ENCODE data around the gene KLHL33. TPM values are rescaled to one million over a fixed set of nuclear protein-coding genes. Genes with fewer than 3 reads are reported as not detected.

KLHL33 gene, protein sequence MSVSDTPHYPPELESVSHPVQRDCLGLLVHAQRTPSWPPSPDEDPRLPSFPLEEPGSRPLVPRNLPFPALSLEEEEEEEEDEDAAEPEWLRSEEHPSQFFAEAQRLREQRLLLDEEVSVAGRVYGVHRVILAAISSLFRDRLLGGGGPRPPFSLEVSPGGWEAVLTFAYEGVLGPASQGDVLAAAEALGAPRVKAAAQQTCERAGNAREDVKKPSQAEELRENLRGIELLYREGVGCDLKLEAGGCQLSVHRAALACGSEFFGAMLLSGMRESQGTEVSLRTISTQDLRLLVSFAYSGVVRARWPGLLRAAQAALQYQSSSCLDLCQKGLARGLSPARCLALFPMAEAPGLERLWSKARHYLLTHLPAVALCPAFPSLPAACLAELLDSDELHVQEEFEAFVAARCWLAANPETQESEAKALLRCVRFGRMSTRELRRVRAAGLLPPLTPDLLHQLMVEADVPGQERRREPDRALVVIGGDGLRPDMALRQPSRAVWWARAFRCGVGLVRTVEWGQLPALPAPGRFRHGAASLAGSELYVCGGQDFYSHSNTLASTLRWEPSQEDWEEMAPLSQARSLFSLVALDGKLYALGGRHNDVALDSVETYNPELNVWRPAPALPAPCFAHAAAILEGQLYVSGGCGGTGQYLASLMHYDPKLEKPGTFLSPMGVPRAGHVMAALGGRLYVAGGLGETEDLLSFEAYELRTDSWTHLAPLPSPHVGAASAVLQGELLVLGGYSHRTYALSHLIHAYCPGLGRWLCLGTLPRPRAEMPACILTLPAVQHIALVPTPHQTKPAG
- 0.28 TPM in 1 of 2 replicates, not detected in the other for total RNA-seq (2014; rRNA removed; shearing (Covaris generic))

DNA sequence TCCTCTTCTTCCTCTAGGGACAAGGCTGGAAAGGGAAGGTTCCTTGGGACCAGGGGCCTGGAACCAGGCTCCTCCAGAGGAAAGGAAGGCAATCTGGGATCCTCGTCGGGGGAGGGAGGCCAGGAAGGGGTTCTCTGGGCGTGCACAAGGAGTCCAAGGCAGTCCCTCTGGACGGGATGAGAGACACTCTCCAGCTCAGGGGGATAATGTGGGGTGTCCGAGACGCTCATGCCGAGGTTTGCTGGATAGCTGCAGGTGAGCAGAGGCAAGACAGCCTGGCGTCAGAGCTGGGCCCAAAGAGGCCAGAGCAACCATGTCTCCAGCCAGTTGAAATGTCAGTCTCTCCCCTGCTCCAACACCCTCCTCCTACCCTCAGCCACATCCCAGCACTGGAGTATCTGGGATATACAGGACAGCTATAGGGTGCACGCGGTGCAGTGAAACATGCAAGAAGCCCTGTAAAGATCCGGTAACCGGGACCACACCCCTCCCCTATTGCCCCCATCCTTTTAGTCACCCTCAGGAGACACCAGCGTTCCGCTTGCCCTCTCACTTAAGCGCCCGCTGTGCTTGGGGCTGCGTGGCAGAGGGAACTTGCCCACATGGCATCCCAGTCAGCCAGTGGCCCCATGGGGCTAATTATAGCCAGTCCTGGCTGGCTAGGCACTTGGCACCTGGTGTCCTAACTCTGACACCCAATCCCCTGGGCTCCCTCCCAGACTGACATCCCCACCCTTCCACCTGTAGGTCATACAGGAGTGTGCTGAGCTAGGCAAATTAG is at the start of gene KLHL33:
Gene KLHL33, minus strand, starts transcription at position 585 of the 781 bp plus-strand sequence. Its CDS starts 355 bp downstream, at position 230.
- Histone ChIP-seq H3K27me3 (ENCODE audit: control insufficient read depth, insufficient read depth, low read length) (no peaks in the 10 kb centered on the region; the same call in 1 of the 2 replicates), H3K4me3 (ENCODE audit: insufficient read depth, low read depth, low read length) (peak within 1 kb of the TSS; percentile 17; the same call in 1 of the 2 replicates), H3K36me3 (replicated peaks; ENCODE audit: control insufficient read depth, insufficient read depth, low read length) (no peaks in the 10 kb centered on the region)
- DNase-seq: no peak

DNA sequence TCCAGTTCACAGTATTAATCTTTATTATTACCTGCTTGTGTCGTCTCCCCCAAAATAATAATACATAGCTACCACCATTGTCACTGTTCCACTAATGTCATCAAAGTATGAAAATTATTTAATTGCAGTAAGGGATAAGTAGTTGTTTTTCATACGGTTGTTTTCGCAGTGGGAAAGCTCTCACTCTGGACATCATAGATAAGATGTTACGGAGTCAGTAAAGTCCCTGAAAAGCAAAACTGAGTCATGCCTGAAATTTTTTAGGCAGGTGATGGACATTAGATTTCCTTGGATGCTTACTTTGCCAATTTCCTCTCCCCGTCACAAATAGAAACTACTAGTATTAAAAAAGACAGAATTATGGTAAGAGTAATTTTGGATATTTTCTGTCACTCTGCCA is 46.4 kb upstream of the KLHL33 start:
- no peak for DNase-seq
- H3K27me3 ChIP-seq (ENCODE audit: control insufficient read depth, insufficient read depth, low read length): no peaks in the 10 kb centered on the region
- H3K36me3 ChIP-seq (replicated peaks; ENCODE audit: control insufficient read depth, insufficient read depth, low read length): peaks cover 4% of the 10 kb centered on the region
- no peak overlapping the region for H3K4me3 ChIP-seq (ENCODE audit: insufficient read depth, low read depth, low read length)

DNA sequence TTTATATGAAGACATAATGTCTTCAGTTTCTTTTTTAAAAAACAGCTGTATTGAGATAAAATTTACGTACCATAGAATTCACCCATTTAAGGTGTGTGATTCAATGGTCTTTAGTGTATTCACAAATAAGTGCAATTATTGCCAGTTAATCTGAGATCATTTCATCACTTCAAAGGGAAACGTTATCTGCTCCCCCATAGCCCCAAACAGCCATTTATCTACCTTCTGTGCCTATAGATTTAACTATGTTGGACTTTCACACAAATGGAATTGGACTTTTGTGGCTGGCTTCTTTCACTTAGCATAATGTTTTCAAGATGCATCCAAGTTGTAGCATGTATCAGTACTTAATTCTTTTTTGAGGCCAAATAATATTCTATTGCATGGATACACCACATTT is 42.9 kb upstream of the KLHL33 start:
- DNase-seq: no peak
- H3K36me3 ChIP-seq (replicated peaks; ENCODE audit: control insufficient read depth, insufficient read depth, low read length): peaks cover 24% of the 10 kb centered on the region

DNA sequence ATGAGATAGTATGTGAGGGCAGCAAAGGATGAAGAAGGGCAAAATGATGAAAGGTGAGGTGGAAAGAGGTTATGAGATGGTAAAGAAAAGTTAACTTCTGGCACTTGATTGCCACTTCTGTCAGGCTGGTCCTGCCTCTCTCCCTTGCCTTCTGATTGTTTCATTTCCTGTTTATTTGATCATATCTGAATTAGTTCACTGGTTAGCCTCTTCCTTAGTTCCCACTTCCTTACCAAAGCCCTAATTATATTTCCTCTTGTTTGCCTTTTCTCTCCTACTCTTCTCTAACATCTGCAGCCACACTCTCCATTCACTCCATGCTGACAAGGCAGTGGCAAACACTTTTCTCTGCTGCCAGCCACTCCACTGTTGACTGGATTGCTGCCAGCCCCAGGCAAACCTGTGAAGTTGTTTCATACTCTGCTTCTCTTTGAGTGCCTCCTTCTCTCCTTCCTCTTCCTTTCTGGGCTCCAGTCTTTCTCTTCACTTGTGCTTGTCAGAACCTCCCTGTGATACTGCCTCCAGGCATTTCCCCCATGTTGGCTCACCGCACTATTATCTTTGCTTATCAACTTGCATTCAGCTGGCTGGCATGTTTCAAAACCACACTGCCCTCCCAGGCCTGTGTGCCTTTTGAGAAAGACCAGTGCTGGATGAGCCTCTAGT is 41.4 kb upstream of the KLHL33 start:
- DNase-seq: no peak
- H3K27me3 ChIP-seq (ENCODE audit: control insufficient read depth, insufficient read depth, low read length): no peaks in the 10 kb centered on the region
- H3K4me3 ChIP-seq (ENCODE audit: insufficient read depth, low read depth, low read length): no peak overlapping the region
- peaks cover 31% of the 10 kb centered on the region for H3K36me3 ChIP-seq (replicated peaks; ENCODE audit: control insufficient read depth, insufficient read depth, low read length)

More for the DNA sequence above, 42.9 kb upstream of the KLHL33 start:
- H3K27me3 ChIP-seq (ENCODE audit: control insufficient read depth, insufficient read depth, low read length): no peaks in the 10 kb centered on the region
- no peak overlapping the region for H3K4me3 ChIP-seq (ENCODE audit: insufficient read depth, low read depth, low read length)

DNA sequence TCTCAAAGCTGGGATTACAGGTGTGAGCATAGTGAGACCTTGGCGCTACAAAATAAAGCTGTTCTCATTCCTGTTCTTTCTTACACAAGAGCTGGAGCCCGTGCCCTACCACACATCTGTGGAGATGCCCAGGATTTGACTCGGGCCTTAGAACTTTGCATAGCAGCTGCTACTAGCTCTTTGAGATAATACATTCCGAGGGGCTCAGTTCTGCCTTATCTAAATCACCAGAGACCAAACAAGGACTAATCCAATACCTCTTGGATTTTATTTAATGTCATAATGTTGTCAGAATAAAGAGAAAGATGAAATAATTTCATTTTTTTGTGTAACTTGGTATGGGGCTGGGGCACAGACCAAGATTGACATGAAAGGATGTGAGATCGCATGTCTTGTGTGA is 40.8 kb upstream of the KLHL33 start:
- peaks cover 32% of the 10 kb centered on the region for H3K36me3 ChIP-seq (replicated peaks; ENCODE audit: control insufficient read depth, insufficient read depth, low read length)
- no peak for DNase-seq
- H3K27me3 ChIP-seq (ENCODE audit: control insufficient read depth, insufficient read depth, low read length): no peaks in the 10 kb centered on the region
- no peak overlapping the region for H3K4me3 ChIP-seq (ENCODE audit: insufficient read depth, low read depth, low read length)

DNA sequence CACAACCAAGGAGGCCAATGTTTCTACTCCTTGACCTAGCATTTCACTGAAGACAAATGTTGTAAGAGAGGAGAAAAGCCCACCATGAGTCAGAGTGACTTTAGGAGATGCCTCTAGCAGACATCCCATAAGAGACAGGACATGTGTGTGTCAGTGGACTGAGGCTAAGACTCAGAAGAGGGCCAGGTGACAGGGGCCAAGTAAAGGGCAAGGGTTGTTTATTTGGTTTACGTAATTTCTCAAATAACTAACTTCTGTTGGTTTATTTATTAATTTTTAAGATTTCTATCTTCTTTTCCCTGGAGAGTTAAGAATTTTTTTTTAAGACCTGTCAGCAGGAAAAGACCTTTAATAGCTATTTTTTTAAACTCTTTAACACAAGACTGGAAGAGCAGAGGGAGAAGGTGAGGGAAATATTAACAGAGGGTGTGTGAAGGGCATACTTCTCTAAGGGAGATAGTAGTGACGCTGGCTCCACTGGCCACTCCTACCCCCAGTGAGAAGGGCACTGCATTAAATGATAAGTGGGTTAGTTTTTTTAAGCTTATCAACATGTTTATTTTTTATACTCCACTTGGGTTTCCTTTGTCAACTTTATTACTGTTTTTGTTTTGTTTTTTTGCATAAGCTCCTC is 36.7 kb upstream of the KLHL33 start:
- no peaks in the 10 kb centered on the region for H3K27me3 ChIP-seq (ENCODE audit: control insufficient read depth, insufficient read depth, low read length)
- no peak overlapping the region for H3K4me3 ChIP-seq (ENCODE audit: insufficient read depth, low read depth, low read length)
- H3K36me3 ChIP-seq (replicated peaks; ENCODE audit: control insufficient read depth, insufficient read depth, low read length): peaks cover 30% of the 10 kb centered on the region
- no peak for DNase-seq

DNA sequence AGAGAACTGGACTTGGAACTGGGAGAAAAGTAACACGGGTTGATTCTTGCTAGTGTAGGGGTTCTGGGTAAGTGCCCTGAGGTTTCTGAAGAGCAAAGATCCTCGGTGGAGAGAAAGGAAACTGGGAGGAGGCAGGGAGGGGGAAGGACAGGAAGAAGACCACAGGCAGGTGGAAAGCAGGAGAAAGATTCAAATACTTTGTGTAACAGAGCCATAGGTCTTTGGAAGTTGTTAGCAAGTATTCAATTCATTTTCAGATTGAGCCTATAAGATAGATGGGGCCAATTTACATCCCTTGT is 34.6 kb upstream of the KLHL33 start:
- H3K4me3 ChIP-seq (ENCODE audit: insufficient read depth, low read depth, low read length): peak overlapping the region; percentile 94
- peaks cover 17% of the 10 kb centered on the region for H3K36me3 ChIP-seq (replicated peaks; ENCODE audit: control insufficient read depth, insufficient read depth, low read length)
- peak; percentile 36 for DNase-seq
- H3K27me3 ChIP-seq (ENCODE audit: control insufficient read depth, insufficient read depth, low read length): no peaks in the 10 kb centered on the region

DNA sequence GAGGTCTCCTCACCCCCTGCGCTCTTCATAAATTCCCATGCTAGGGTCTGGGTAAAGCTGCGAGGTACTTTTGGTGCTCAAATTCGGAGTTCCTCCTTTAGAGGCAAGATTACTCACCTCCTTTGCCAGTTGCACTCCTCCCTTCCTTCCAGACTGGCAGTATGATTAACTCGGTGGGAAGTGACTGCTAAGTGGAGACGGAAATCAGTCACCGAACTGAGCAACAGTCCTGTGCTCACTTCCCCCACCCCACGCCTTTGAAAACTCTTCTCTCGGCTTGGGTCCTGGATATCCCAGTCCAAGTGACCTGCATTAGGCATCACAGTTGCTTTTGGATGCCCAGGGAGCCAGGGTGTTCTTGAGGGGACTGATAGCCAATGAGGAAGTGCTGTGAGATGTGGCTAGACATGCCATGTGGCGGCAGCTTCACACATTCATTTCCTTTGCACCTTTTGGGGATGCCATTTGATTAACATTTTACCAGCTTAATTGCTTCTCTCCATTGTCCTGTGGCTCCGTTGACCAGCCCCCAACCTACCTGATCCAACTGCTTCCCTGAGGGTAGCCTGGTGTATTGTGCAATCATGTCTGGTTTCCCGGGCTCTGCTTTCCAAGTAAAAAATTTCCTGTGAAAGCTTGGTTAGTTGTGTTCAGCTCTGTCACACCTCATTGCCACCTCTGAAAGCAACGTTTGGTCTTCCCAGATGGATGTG is 34.1 kb upstream of the KLHL33 start:
- H3K36me3 ChIP-seq (replicated peaks; ENCODE audit: control insufficient read depth, insufficient read depth, low read length): peaks cover 14% of the 10 kb centered on the region
- H3K27me3 ChIP-seq (ENCODE audit: control insufficient read depth, insufficient read depth, low read length): no peaks in the 10 kb centered on the region
- peak; percentile 42 for DNase-seq

DNA sequence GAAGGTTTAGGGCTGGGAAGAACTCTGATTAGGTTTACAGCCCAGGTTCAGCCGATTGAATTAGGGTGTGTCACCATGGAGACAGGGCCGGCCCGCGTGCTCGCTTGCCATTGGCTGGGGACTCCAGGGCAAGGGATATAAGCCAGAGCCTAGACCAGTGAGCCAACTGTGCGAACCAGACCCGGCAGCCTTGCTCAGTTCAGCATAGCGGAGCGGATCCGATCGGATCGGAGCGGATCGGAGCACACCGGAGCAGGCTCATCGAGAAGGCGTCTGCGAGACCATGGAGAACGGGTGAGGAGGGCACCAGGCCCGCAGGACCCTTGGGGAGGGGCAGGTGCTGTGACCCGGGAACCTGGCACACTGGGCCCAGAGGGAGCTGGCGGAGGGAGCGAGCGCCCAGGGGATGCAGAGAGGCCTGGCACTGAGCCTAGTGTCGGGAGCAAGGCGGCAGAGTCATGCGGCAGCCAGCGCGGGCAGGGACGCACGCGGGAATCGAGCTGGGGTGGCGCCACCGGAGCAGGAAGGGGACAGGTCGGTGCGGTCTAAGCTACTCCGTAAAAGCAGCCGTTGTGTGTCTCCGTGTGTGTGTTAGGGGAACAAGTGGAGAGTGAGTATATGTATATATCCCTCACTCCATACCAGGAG is 33.4 kb upstream of the KLHL33 start, which contains the start of gene PNP:
Gene PNP, plus strand, starts transcription at position 165 of the 648 bp plus-strand sequence. Its CDS starts 119 bp downstream, at position 284.
- H3K36me3 ChIP-seq (replicated peaks; ENCODE audit: control insufficient read depth, insufficient read depth, low read length): peaks cover 10% of the 10 kb centered on the region
- peak; percentile 96 for DNase-seq
- H3K27me3 ChIP-seq (ENCODE audit: control insufficient read depth, insufficient read depth, low read length): no peaks in the 10 kb centered on the region
- H3K4me3 ChIP-seq (ENCODE audit: insufficient read depth, low read depth, low read length): peak within 1 kb of the TSS; percentile 94

More for the DNA sequence above, 34.1 kb upstream of the KLHL33 start:
- peak overlapping the region; percentile 94 for H3K4me3 ChIP-seq (ENCODE audit: insufficient read depth, low read depth, low read length)

DNA sequence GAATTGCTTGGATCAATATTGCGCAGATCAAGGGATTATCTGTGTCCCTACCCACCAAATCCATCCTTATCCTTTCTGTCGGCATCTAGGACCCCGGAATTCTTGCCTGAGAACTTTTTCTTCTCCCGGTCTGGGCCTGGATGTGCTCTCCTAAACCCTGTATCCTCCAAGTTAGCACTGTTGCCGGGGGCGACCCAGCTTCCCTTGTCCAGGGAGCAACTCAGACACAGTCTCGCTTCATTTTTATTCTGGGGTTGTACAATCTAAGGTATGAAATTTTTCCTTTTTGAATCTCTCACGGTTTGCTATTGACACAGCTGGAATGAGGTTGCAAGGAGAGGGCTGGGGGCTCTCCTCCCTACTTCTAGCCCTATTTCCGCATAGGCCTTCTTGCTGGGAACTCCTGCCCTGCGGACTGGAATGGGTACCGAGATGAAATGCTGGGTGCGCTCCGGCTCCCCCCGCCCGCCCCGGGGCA is 32.8 kb upstream of the KLHL33 start:
- no peak for DNase-seq
- peak overlapping the region; percentile 94 for H3K4me3 ChIP-seq (ENCODE audit: insufficient read depth, low read depth, low read length)
- no peaks in the 10 kb centered on the region for H3K27me3 ChIP-seq (ENCODE audit: control insufficient read depth, insufficient read depth, low read length)
- peaks cover 8% of the 10 kb centered on the region for H3K36me3 ChIP-seq (replicated peaks; ENCODE audit: control insufficient read depth, insufficient read depth, low read length)

DNA sequence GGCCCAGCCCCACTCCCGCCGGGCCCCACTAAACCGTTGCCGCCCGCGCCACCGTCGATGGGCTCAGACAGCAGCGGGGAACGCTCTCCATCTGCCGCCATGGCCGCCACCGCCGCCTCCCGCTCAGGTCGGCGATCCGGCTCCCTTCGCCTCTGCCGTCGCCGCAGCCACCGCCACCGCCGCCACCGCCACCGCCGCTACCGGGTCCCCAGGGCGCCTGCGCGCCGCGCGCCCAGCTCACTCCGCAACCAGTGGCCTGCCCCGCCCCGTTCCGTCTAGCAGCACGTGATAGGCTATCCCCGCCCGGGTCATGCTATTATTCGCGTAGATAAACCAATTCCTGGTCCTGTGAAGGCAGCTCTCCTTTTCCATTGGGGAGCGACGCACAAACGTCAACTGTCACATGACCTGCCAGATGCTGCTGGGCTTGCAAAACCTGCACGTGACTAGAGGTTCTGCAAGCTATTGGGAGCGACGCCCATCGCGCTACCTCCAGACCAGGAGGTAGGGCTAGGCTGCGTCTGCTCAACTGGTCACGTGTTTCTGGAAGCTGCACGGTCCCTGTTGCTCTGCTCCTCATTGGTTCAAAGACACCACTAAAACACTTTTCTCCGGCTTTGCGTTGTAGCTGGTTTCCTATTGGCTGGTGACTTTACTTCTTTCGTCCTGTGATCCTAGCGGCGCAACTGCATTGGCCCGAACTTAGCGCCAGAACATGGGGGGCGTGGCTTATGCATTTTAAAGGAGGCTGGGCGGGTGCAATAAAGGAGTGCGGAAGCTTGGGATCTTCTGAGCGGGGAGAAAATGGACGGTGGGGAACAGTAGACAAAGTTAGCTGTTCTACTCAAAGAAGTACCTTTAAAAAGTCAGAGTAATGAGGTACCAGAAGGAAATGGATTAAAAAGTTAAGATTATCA is 25.5 kb upstream of the KLHL33 start, which contains the start of gene PIP4P1:
Gene PIP4P1, minus strand, starts transcription at position 210 of the 917 bp plus-strand sequence. Its CDS starts 109 bp downstream, at position 101.
- DNase-seq: peak; percentile 94
- Histone ChIP-seq H3K27me3 (ENCODE audit: control insufficient read depth, insufficient read depth, low read length) (no peaks in the 10 kb centered on the region), H3K4me3 (ENCODE audit: insufficient read depth, low read depth, low read length) (peak within 1 kb of the TSS; percentile 65), H3K36me3 (replicated peaks; ENCODE audit: control insufficient read depth, insufficient read depth, low read length) (peaks cover 26% of the 10 kb centered on the region)
